ENCODE results near the gene TPH2. TPM values are rescaled to one million over a fixed set of nuclear protein-coding genes. Genes with fewer than 3 reads are reported as not detected.

TPH2 gene
- total and polyA plus RNA-seq, 2 of the 13 experiments (the other 11 are each of a cell fraction or from before 2014, with no cell fraction given) = not detected

DNA sequence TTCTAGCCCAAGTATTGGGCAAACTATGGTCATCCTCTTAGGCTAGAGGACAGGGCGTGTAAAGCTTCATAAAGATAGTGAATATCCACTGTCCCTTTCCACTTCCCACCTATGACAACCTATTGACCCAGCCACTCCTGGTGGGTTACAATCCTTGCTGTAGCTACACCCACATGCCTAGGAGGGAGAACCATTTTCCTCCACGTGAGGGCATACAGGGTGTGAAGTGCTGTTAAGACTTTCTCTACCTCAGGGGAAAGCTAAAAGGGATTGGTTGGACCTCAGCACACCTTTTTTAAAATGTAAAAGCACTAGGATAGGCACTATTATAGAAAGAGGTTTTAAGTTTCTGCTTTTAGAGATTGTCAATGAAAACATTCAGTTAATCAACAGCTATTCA is 124.4 kb downstream of the TPH2 start:
- Histone ChIP-seq H3K36me3 (replicated peaks in 1 of 2; ENCODE audit: control insufficient read depth in 1 of 2, insufficient read depth in 2 of 2, low read length in 2 of 2) (no peaks in the 10 kb centered on the region), H3K9me3 (ENCODE audit: low read length) (no peaks in the 10 kb centered on the region), H4K20me1 (ENCODE audit: insufficient read depth, low read length) (no peaks in the 10 kb centered on the region), H3K9ac (ENCODE audit: insufficient read depth, low read depth, low read length) (no peak overlapping the region), H3K27ac (ENCODE audit: extremely low read length, insufficient read depth, low read length) (no peak overlapping the region), H3K79me2 (ENCODE audit: insufficient read depth, low read length) (no peaks in the 10 kb centered on the region), H3K27me3 (ENCODE audit: control insufficient read depth in 1 of 2, insufficient read depth in 2 of 2, low read length in 2 of 2) (no peaks in the 10 kb centered on the region), H2AFZ (ENCODE audit: low read length) (no peak overlapping the region), H3K4me1 (ENCODE audit: insufficient read depth, low read length) (no peaks in the 10 kb centered on the region), H3K4me3 (replicated peaks in 1 of 3; ENCODE audit: insufficient read depth in 1 of 3, low read depth in 2 of 3, low read length in 3 of 3) (no peak overlapping the region), H3K4me2 (ENCODE audit: low read depth, low read length) (no peak overlapping the region)
- WGBS (ENCODE audit: low lambda C conversion rate) = 0% methylated on average over 2 of the region's 2 CpGs
- TF ChIP-seq BRD4 (CRISPR knock-in tag; IDR thresholded peaks at IDR 0.05) (no peak), POLR2A (IDR thresholded peaks at IDR 0.05; ENCODE audit: insufficient read depth in 1 of 2, low read depth in 2 of 2, low read length in 2 of 2) (no peak), ZNF263 (CRISPR knock-in tag; IDR thresholded peaks at IDR 0.05) (no peak), SNRNP70 (IDR thresholded peaks at IDR 0.05; ENCODE audit: low read depth, low read length) (no peak), PTBP1 (IDR thresholded peaks at IDR 0.05; ENCODE audit: low read depth, low read length, poor library complexity, severe bottlenecking) (no peak), ZNF660 (CRISPR knock-in tag; IDR thresholded peaks at IDR 0.05; ENCODE audit: borderline replicate concordance, low read depth) (no peak), ZBTB26 (CRISPR knock-in tag; IDR thresholded peaks at IDR 0.05; ENCODE audit: borderline replicate concordance) (no peak), ZNF597 (CRISPR knock-in tag; IDR thresholded peaks at IDR 0.05) (no peak), ZNF552 (CRISPR knock-in tag; IDR thresholded peaks at IDR 0.05; ENCODE audit: borderline replicate concordance) (no peak), ZNF251 (CRISPR knock-in tag; IDR thresholded peaks at IDR 0.05) (no peak), REL (CRISPR knock-in tag; conservative IDR thresholded peaks at IDR 0.05) (no peak), FLYWCH1 (CRISPR knock-in tag; IDR thresholded peaks at IDR 0.05) (no peak), MYNN (CRISPR knock-in tag; IDR thresholded peaks at IDR 0.05; ENCODE audit: low read depth) (no peak), ZFP82 (CRISPR knock-in tag; IDR thresholded peaks at IDR 0.05; ENCODE audit: borderline replicate concordance) (no peak), SAFB2 (CRISPR knock-in tag; IDR thresholded peaks at IDR 0.05; ENCODE audit: borderline replicate concordance, low read depth) (no peak)
- TF ChIP-seq, protein P1, sequence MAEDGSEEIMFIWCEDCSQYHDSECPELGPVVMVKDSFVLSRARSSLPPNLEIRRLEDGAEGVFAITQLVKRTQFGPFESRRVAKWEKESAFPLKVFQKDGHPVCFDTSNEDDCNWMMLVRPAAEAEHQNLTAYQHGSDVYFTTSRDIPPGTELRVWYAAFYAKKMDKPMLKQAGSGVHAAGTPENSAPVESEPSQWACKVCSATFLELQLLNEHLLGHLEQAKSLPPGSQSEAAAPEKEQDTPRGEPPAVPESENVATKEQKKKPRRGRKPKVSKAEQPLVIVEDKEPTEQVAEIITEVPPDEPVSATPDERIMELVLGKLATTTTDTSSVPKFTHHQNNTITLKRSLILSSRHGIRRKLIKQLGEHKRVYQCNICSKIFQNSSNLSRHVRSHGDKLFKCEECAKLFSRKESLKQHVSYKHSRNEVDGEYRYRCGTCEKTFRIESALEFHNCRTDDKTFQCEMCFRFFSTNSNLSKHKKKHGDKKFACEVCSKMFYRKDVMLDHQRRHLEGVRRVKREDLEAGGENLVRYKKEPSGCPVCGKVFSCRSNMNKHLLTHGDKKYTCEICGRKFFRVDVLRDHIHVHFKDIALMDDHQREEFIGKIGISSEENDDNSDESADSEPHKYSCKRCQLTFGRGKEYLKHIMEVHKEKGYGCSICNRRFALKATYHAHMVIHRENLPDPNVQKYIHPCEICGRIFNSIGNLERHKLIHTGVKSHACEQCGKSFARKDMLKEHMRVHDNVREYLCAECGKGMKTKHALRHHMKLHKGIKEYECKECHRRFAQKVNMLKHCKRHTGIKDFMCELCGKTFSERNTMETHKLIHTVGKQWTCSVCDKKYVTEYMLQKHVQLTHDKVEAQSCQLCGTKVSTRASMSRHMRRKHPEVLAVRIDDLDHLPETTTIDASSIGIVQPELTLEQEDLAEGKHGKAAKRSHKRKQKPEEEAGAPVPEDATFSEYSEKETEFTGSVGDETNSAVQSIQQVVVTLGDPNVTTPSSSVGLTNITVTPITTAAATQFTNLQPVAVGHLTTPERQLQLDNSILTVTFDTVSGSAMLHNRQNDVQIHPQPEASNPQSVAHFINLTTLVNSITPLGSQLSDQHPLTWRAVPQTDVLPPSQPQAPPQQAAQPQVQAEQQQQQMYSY (CRISPR knock-in tag; IDR thresholded peaks at IDR 0.05) = no peak
- no TSS peak for BruUV-seq (replicated peaks)
- in situ Hi-C loops (cut with HindIII; ENCODE audit: extremely low pct_ligation_motif_present, low pct_unique_long_range_greater_than_20kb) (no loop called here), intact Hi-C loops (cut with micrococcal nuclease; ENCODE audit: unreplicated experiment) (no loop called here)
- no peak for FAIRE-seq
- DNase-seq (ENCODE audit: low spot score) = no peak
- ChIA-PET CTCF (ENCODE audit: low intra/inter-chr PET ratio, low total read pairs) (no interaction called here), POLR2A (no interaction called here)
- ATAC-seq = no peak

All from HepG2 (cell line).